HepG2 (cell line): ENCODE measurements around the gene ICAM2. TPM values are rescaled to one million over a fixed set of nuclear protein-coding genes. Genes with fewer than 3 reads are reported as not detected.
A peak's percentile ranks its signal among the peaks of the same experiment; 100 is the strongest.

Source experiments
- ATAC-seq: fragments of 200-7000 bp; cut with Tn5 transposase; 3 replicates; pipeline ENCODE4 v1.9.1; 2020; ENCODE audit warnings: mild to moderate bottlenecking, moderate library complexity
- BruUV-seq: library from RNA; stranded (reverse); fragments of 400-500 nt; replicated peaks from 2 replicates; lab custom pipeline; 2021; lab: Mats Ljungman, UMichigan
- CTCF ChIA-PET: fragments of 300-600 bp; formaldehyde crosslinking; extraction: SDS; loops from one replicate; lab custom pipeline; 2021; ENCODE audit warnings: low total read pairs, inconsistent platforms, low intra/inter-chr PET ratio; lab: Yijun Ruan, JAX
- POLR2A ChIA-PET: fragments of 350-600 bp; sonication (Branson Sonifier 250); formaldehyde crosslinking; loops from one replicate; lab custom pipeline; 2020; ENCODE audit warnings: antibody characterized with exemption, inconsistent platforms; lab: Yijun Ruan, JAX
- DNase-seq: peaks from one replicate; pipeline ENCODE4 v3.0.0-alpha.2; 2015; ENCODE audit warnings: low spot score
- FAIRE-seq: peaks from 3 replicates; lab custom pipeline; 2011; peaks lifted over from hg19 to GRCh38; lab: Jason Lieb, UNC
- H2AFZ ChIP-seq: one replicate; pipeline ENCODE4 v1.6.1; 2011; ENCODE audit warnings: low read length, inconsistent platforms
- H3K27ac ChIP-seq: fragments of 300-600 bp; 3 replicates; pipeline ENCODE4 v1.8.0; 2011; ENCODE audit warnings: mixed run types, mild to moderate bottlenecking, mixed read lengths, low read length, inconsistent platforms; ENCODE audit not compliant: insufficient read depth; ENCODE audit errors: extremely low read length
- H3K27me3 ChIP-seq, 2 experiments: fragments of 200-600 bp in 1 of 2; 2 replicates in 1 of 2; 3 replicates in 1 of 2; pipeline versions ENCODE4 v1.6.0 to v1.8.0; 2011; ENCODE audit warnings: low read length in 2 of 2, mild to moderate bottlenecking in 2 of 2, moderate library complexity in 2 of 2, inconsistent platforms in 1 of 2; ENCODE audit not compliant: insufficient read depth in 2 of 2, control insufficient read depth in 1 of 2
- H3K36me3 ChIP-seq, 2 experiments: fragments of 200-600 bp in 1 of 2; replicated peaks in 1 of 2; 2 replicates in 1 of 2; 3 replicates in 1 of 2; pipeline versions ENCODE4 v1.5.1 to v1.8.0; 2011; ENCODE audit warnings: low read length in 2 of 2, inconsistent platforms in 1 of 2; ENCODE audit not compliant: insufficient read depth in 2 of 2, control insufficient read depth in 1 of 2
- H3K4me1 ChIP-seq: 2 replicates; pipeline ENCODE4 v1.5.1; 2012; ENCODE audit warnings: low read length, inconsistent platforms; ENCODE audit not compliant: insufficient read depth
- H3K4me2 ChIP-seq: 2 replicates; pipeline ENCODE4 v1.6.0; 2011; ENCODE audit warnings: low read depth, low read length, inconsistent platforms
- H3K4me3 ChIP-seq, 3 experiments: fragments of 200-600 bp in 1 of 3; sonication (generic), shearing (Covaris generic) in 1 of 3; replicated peaks in 1 of 3; 2 replicates each; pipeline ENCODE4 v1.5.1; 2011 to 2016; ENCODE audit warnings: low read length in 3 of 3, inconsistent platforms in 2 of 3, low read depth in 2 of 3, mild to moderate bottlenecking in 2 of 3, control low read depth in 1 of 3, mixed read lengths in 1 of 3; ENCODE audit not compliant: insufficient read depth in 1 of 3
- H3K79me2 ChIP-seq: one replicate; pipeline ENCODE4 v1.6.1; 2011; ENCODE audit warnings: low read length, inconsistent platforms; ENCODE audit not compliant: insufficient read depth
- H3K9ac ChIP-seq: 2 replicates; pipeline ENCODE4 v1.6.0; 2011; ENCODE audit warnings: mild to moderate bottlenecking, low read depth, low read length, inconsistent platforms; ENCODE audit not compliant: insufficient read depth
- H3K9me3 ChIP-seq: 2 replicates; pipeline ENCODE4 v1.5.1; 2012; ENCODE audit warnings: mild to moderate bottlenecking, low read length
- H4K20me1 ChIP-seq: 2 replicates; pipeline ENCODE4 v1.6.0; 2011; ENCODE audit warnings: inconsistent platforms, mild to moderate bottlenecking, low read length, moderate library complexity; ENCODE audit not compliant: insufficient read depth
- BCL6 ChIP-seq: IDR thresholded peaks from 2 replicates; pipeline ENCODE4 v1.6.1; 2016; ENCODE audit warnings: missing genetic modification reagents, missing compliant biosample characterization
- CEBPG ChIP-seq: IDR thresholded peaks from 2 replicates; pipeline ENCODE4 v1.6.1; 2016
- ETV5 ChIP-seq: IDR thresholded peaks from 2 replicates; pipeline ENCODE4 v1.6.1; 2018; ENCODE audit warnings: missing biosample characterization, missing genetic modification reagents, inconsistent platforms, borderline replicate concordance
- HMG20A ChIP-seq: IDR thresholded peaks from 2 replicates; pipeline ENCODE4 v1.6.1; 2016; ENCODE audit warnings: borderline replicate concordance
- POLR2A ChIP-seq, 2 experiments: IDR thresholded peaks; 2 replicates each; pipeline ENCODE4 v1.6.1; 2011; ENCODE audit warnings: low read depth in 2 of 2, low read length in 2 of 2, mild to moderate bottlenecking in 1 of 2, moderate library complexity in 1 of 2; ENCODE audit not compliant: insufficient read depth in 1 of 2
- RFX5 ChIP-seq: IDR thresholded peaks from 2 replicates; pipeline ENCODE4 v1.6.1; 2011; ENCODE audit warnings: low read depth, low read length, improper control_type of control experiment
- SAP130 ChIP-seq: IDR thresholded peaks from 2 replicates; pipeline ENCODE4 v1.6.1; 2016; ENCODE audit warnings: low read depth
- SOX5 ChIP-seq: IDR thresholded peaks from 2 replicates; pipeline ENCODE4 v1.6.1; 2016; ENCODE audit warnings: borderline replicate concordance
- SOX6 ChIP-seq, 2 experiments: fragments of 450-650 bp in 1 of 2; sonication (generic) in 1 of 2; formaldehyde crosslinking in 1 of 2; IDR thresholded peaks; 2 replicates each; pipeline versions ENCODE4 v1.4.0 to v1.6.1; 2017 to 2020; ENCODE audit warnings: antibody characterized with exemption in 1 of 2, mild to moderate bottlenecking in 1 of 2, missing genetic modification reagents in 1 of 2
- YY1 ChIP-seq: IDR thresholded peaks from 2 replicates; pipeline ENCODE4 v1.6.1; 2011; ENCODE audit warnings: low read length, low read depth, moderate library complexity, mild to moderate bottlenecking; ENCODE audit not compliant: insufficient read depth, insufficient replicate concordance
- ZNF235 ChIP-seq: sonication (generic); formaldehyde crosslinking; IDR thresholded peaks from 2 replicates; pipeline ENCODE4 v1.8.1; 2023; ENCODE audit warnings: mild to moderate bottlenecking, missing genetic modification reagents, borderline replicate concordance
- ZNF484 ChIP-seq: sonication (generic); formaldehyde crosslinking; IDR thresholded peaks from 2 replicates; pipeline ENCODE4 v1.5.1; 2020; ENCODE audit warnings: mild to moderate bottlenecking, low read depth, missing genetic modification reagents, borderline replicate concordance
- ZNF550 ChIP-seq: sonication (generic); formaldehyde crosslinking; IDR thresholded peaks from 2 replicates; pipeline ENCODE4 v1.4.0; 2020; ENCODE audit warnings: mild to moderate bottlenecking, missing genetic modification reagents, borderline replicate concordance
- ZNF563 ChIP-seq: sonication (generic); formaldehyde crosslinking; IDR thresholded peaks from 2 replicates; pipeline ENCODE4 v1.8.0; 2022; ENCODE audit warnings: mild to moderate bottlenecking, moderate library complexity, missing genetic modification reagents
- WGBS: methylation state at CpG from one replicate; pipeline ENCODE4 v1.1.6; 2017; ENCODE audit warnings: low lambda C conversion rate; 5-methylcytosine and 5-hydroxymethylcytosine counted together
- in situ Hi-C: cut with HindIII; loops from 2 replicates; pipeline ENCODE4 v1.10.0; 2017; ENCODE audit warnings: low pct_unique_long_range_greater_than_20kb; ENCODE audit not compliant: extremely low pct_ligation_motif_present
- intact Hi-C: fragments of 100-400 bp; cut with micrococcal nuclease; formaldehyde crosslinking; loops from one replicate; pipeline ENCODE4 v1.10.0; 2022; ENCODE audit not compliant: unreplicated experiment
- polyA plus RNA-seq, 8 experiments: library from polyadenylated mRNA; depleted of rRNA in 3 of 8; stranded (reverse) in 7 of 8; unstranded in 1 of 8; fragments of >200 nt; fragmentation: Illumina TruSeq in 4 of 8; extraction: Trizol in 4 of 8; gene quantifications; 2 replicates each; pipeline versions ENCODE4 v1.2.1 to v1.2.3, GENCODE V29; 2011 to 2016; ENCODE audit warnings: low read depth in 4 of 8, missing spikeins in 1 of 8, mixed read lengths in 1 of 8; ENCODE audit not compliant: insufficient read depth in 1 of 8
- total RNA-seq, 5 experiments: library from RNA; depleted of rRNA; stranded (reverse); fragments of >200 nt; fragmentation: Illumina TruSeq; extraction: Trizol; gene quantifications; 2 replicates each; pipeline ENCODE4 v1.2.3, GENCODE V29; 2016; ENCODE audit warnings: low read depth in 1 of 5
- TF ChIP-seq, protein P1 (sequence below): IDR thresholded peaks from 2 replicates; pipeline ENCODE4 v1.4.0; 2020; ENCODE audit warnings: mild to moderate bottlenecking, missing genetic modification reagents
- TF ChIP-seq, protein P2 (sequence below): sonication (generic); formaldehyde crosslinking; IDR thresholded peaks from 2 replicates; pipeline ENCODE4 v1.9.0; 2021; ENCODE audit warnings: missing genetic modification reagents, mild to moderate bottlenecking, borderline replicate concordance

The ICAM2 gene
- total and polyA plus RNA-seq, 2 of the 13 experiments (the other 11 are each of a cell fraction or from before 2014, with no cell fraction given): 10.9 to 20.8 TPM

DNA sequence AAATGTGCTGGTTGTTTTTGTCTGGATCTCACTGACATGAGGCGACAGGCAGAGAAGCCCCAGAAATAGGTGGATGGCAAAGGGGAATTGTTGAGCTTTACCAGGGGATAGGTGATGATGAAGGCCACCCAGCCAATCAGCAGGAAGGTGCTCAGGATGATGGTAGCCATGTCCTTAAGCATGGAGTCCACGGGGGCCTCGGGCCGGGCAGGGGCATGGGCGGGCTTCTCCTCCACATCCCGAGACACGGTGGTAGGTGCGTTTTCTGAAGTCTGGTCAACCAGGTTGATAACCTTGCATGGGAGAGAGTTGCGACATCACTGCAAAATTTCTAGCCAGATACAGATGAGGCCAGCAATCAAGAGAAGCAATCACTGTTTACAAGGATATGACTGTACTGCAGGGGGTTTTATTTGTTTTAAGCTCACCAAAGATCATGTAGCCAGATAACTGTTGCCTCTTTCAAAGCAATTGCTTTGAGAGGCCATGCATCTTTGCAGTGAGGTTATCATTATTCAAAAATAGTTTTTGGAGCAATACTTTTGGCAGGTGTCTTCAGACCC, 37.3 kb upstream of the ICAM2 start:
- FAIRE-seq: no peak
- no TSS peak for BruUV-seq
- in situ Hi-C loops (no loop called here), intact Hi-C loops (no loop called here)
- Histone ChIP-seq H3K9me3 (no peaks in the 10 kb centered on the region), H3K27ac (no peak overlapping the region), H3K4me1 (peaks cover 29% of the 10 kb centered on the region), H3K36me3 (peaks cover 30 to 72% of the 10 kb centered on the region in 2 experiments), H3K79me2 (no peaks in the 10 kb centered on the region), H3K9ac (no peak overlapping the region), H4K20me1 (no peaks in the 10 kb centered on the region), H3K4me3 (no peak overlapping the region), H3K4me2 (no peak overlapping the region), H3K27me3 (no peaks in the 10 kb centered on the region), H2AFZ (no peak overlapping the region)
- peak; percentile 15; the same call in 1 of the 3 replicates for ATAC-seq
- CTCF ChIA-PET: no interaction called here
- POLR2A ChIA-PET: interaction anchor here (0.9 to 1.2 kb wide), 2 partner anchors 16 to 88 kb away, joined by 3 to 4 read pairs; no protein-coding TSS in a partner anchor
- DNase-seq: peak; percentile 66
- WGBS: 84% methylated on average over 9 of the region's 9 CpGs
- TF ChIP-seq ETV5 (CRISPR knock-in tag) (peak; percentile 27; the same call in 1 of the 2 replicates), HMG20A (CRISPR knock-in tag) (peak; percentile 32; the same call in 1 of the 2 replicates), ZNF563 (CRISPR knock-in tag) (no peak), SAP130 (CRISPR knock-in tag) (peak; percentile 43; the same call in 1 of the 2 replicates), ZNF550 (CRISPR knock-in tag) (no peak), ZNF484 (CRISPR knock-in tag) (no peak), BCL6 (CRISPR knock-in tag) (peak; percentile 38; the same call in 1 of the 2 replicates), CEBPG (CRISPR knock-in tag) (peak; percentile 89), RFX5 (peak; percentile 93), YY1 (no peak), POLR2A (IDR thresholded peaks at IDR 0.05; ENCODE audit: insufficient read depth in 1 of 2, low read depth in 2 of 2, low read length in 2 of 2) (no peak), SOX5 (CRISPR knock-in tag) (peak; percentile 28; the same call in 1 of the 2 replicates), SOX6 (IDR thresholded peaks at IDR 0.05) (no peak), SOX6 (CRISPR knock-in tag; IDR thresholded peaks at IDR 0.05) (peak; percentile 25; the same call in 1 of the 2 replicates), ZNF235 (no peak)
- TF ChIP-seq, protein P1, sequence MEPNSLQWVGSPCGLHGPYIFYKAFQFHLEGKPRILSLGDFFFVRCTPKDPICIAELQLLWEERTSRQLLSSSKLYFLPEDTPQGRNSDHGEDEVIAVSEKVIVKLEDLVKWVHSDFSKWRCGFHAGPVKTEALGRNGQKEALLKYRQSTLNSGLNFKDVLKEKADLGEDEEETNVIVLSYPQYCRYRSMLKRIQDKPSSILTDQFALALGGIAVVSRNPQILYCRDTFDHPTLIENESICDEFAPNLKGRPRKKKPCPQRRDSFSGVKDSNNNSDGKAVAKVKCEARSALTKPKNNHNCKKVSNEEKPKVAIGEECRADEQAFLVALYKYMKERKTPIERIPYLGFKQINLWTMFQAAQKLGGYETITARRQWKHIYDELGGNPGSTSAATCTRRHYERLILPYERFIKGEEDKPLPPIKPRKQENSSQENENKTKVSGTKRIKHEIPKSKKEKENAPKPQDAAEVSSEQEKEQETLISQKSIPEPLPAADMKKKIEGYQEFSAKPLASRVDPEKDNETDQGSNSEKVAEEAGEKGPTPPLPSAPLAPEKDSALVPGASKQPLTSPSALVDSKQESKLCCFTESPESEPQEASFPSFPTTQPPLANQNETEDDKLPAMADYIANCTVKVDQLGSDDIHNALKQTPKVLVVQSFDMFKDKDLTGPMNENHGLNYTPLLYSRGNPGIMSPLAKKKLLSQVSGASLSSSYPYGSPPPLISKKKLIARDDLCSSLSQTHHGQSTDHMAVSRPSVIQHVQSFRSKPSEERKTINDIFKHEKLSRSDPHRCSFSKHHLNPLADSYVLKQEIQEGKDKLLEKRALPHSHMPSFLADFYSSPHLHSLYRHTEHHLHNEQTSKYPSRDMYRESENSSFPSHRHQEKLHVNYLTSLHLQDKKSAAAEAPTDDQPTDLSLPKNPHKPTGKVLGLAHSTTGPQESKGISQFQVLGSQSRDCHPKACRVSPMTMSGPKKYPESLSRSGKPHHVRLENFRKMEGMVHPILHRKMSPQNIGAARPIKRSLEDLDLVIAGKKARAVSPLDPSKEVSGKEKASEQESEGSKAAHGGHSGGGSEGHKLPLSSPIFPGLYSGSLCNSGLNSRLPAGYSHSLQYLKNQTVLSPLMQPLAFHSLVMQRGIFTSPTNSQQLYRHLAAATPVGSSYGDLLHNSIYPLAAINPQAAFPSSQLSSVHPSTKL (CRISPR knock-in tag): peak; percentile 61; the same call in 1 of the 2 replicates
- TF ChIP-seq, protein P2, sequence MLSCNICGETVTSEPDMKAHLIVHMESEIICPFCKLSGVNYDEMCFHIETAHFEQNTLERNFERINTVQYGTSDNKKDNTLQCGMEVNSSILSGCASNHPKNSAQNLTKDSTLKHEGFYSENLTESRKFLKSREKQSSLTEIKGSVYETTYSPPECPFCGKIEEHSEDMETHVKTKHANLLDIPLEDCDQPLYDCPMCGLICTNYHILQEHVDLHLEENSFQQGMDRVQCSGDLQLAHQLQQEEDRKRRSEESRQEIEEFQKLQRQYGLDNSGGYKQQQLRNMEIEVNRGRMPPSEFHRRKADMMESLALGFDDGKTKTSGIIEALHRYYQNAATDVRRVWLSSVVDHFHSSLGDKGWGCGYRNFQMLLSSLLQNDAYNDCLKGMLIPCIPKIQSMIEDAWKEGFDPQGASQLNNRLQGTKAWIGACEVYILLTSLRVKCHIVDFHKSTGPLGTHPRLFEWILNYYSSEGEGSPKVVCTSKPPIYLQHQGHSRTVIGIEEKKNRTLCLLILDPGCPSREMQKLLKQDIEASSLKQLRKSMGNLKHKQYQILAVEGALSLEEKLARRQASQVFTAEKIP (CRISPR knock-in tag): no peak
